GM12872 (cell line): Measurements from ENCODE around the gene CIART.

Experiments used
- TF ChIP-seq, protein P1 (sequence below): IDR thresholded peaks from 3 replicates; pipeline ENCODE4 v1.5.1; 2011; ENCODE audit warnings: low read depth, mild to moderate bottlenecking, low read length, moderate library complexity; ENCODE audit not compliant: insufficient read depth

CIART gene

DNA sequence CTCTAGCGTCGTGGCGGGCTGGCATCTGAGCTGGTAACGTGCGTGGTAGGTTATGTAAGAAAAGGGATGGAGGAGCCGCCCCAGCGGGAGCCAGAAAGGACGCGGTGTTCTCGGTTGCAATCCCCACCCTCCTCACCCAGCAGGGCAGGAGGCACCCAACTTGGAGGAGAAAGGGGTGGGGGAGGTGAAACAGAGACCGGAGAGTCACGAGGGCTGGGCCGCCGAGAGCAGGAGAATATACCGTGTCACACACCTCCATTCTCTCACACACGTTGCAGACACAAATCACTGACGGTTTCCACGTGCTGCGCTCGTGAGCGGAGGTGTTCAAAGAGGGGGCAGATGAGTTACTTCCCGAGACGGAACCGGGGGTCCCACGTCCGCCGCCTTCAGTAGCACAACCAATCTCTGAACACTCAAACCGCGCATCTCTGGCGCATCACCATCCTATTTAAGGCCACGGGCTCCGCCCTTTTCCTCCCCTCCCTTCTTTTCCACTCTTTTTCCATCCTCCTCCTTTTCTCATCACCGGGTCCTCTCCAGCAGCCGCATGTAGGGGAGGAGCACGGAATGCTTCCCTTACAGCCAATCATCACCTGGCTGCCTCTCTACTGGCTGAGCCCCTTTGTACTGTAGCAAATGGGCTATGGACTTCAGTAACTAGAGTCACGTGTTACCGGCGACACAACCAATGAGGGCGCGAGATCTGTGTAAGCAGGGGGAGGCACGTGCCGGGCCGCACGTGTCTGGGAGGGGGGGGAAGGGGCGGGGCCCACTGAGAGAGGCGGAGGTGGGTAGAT lies at the start of gene CIART:
TSS of gene CIART (plus strand) at position 797 of the 800 bp plus-strand sequence. CDS start 714 bp downstream, outside the sequence.
- TF ChIP-seq, protein P1, sequence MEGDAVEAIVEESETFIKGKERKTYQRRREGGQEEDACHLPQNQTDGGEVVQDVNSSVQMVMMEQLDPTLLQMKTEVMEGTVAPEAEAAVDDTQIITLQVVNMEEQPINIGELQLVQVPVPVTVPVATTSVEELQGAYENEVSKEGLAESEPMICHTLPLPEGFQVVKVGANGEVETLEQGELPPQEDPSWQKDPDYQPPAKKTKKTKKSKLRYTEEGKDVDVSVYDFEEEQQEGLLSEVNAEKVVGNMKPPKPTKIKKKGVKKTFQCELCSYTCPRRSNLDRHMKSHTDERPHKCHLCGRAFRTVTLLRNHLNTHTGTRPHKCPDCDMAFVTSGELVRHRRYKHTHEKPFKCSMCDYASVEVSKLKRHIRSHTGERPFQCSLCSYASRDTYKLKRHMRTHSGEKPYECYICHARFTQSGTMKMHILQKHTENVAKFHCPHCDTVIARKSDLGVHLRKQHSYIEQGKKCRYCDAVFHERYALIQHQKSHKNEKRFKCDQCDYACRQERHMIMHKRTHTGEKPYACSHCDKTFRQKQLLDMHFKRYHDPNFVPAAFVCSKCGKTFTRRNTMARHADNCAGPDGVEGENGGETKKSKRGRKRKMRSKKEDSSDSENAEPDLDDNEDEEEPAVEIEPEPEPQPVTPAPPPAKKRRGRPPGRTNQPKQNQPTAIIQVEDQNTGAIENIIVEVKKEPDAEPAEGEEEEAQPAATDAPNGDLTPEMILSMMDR: no peak

DNA sequence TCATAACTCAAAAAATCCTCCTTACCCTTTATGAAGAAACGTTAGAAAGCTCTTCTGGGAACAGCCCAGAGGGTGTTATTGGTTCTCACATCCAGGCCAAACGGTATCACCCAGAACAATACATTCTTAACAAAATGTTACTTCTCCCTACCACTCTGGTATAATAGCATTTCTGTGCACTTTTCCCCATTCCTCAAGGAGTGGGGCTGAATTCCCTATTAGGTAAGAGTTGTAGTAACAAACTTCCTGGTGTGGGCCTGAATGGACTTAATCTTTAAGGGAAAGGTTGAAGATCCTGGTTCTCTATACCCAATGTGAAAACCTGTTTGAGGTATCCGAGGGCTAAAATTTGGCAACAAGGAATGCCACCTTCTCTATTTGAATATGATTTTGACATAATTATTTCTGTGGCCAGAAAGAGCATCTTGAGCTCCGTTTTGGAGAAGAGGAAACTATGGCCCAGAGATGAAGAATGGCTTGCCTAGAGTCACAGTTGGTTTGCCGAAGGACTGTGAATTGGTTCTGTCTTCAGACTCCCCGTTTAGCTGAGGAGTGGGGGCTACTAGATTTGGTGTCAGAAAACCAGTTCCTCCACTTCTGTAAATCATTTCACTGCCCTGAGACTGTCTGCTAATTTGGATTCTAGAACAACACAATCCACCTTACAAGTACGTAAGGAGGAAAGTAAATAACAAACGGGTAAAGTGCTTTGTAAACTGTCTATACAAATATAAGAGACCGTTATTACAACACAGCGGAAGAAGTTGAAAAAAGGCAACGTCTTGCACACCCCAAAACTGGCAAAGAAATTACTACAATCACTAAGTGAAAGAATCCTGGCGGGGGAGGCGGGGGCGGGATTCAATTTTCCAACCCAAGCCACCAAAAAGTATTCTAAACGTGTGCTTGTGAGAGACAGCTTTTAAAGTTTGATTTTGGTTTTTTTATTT lies 48.7 kb upstream of the CIART start:
- TF ChIP-seq, protein P1: no peak

GRCh38 chr1:150234309-150234565 lies 48.1 kb upstream of the CIART start:
- TF ChIP-seq, protein P1: no peak

DNA sequence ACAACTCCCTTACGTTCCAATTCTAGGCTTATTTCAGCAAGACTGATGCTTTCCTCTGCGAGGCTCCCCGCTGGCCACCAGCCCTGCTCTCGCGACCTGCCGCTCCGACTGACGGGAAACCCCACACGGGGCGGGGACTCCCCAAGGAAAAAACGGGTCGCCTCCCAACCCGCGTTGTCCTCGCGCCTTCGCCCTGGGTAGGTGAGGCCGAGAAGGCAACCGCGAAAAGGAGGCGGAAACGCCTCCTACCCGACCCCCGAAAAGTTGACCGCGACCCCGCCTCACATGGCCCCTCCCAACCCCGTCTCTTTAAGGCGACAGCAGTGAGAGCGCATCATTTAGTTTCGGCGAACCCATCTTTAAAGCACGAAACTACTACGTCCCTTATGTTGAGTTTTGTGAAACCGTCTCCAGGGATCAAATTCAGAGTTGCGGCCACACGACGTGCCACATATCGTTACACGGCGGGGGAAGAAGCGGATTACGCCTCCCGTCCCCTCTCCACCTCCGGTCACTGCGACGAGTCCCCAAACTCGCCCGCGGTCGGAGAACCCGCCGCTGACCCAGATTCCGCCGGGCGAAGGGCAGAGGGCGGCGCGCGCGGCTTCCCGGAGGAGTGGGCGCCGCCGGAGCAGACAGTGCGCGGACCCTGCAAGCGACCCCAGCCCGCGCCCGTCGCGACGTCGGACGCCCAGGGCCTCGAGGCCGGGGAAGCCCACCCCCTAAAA lies 47.6 kb upstream of the CIART start:
- TF ChIP-seq, protein P1: no peak

GRCh38 chr1:150235294-150235851 lies 47.0 kb upstream of the CIART start:
- TF ChIP-seq, protein P1: no peak

GRCh38 chr1:150235852-150236613 lies 46.3 kb upstream of the CIART start, which contains the start of gene ANP32E:
TSS of gene ANP32E (minus strand) at chr1:150236112. CDS start at chr1:150235786, 326 bp downstream.
- TF ChIP-seq, protein P1: 0 out of 3 replicates have a peak, but pooled peaks have one; percentile 22
